GM21825 (cell line): Measurements from ENCODE around the gene SFPQ.
"Not testable (repeated sequence)": the region's sequence is repeated elsewhere in the genome, so short reads cannot be mapped to it uniquely, and the experiment has no call there.

Experiments
- ATAC-seq: cut with Tn5 transposase; IDR thresholded peaks from one replicate; pipeline ENCODE4 v1.9.1; 2021; ENCODE audit warnings: mild to moderate bottlenecking, moderate library complexity; ENCODE audit not compliant: unreplicated experiment

Gene SFPQ

GRCh38 chr1:35143737-35144508 lies 49.0 kb downstream of the SFPQ start:
- no peak for ATAC-seq

DNA sequence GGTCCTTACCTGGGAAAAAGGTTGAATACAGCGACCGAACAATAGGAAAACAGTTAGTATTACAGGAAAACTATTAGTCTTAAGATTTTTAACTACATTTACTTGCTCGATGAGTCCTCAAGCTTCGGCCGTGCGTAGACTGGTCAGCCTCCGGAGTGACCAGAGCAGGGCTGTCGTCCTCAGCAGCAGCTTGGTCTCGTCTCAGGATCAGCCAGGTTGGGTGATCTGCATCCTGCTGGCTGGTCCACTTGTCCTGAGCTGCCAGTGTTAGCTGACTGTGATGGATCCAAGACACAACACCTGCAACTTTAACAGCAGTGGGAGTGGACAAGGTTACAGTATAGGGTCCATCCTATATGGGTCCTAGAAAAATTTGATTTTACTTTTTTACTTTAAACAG lies 50.2 kb downstream of the SFPQ start:
- not testable (repeated sequence) for ATAC-seq

DNA sequence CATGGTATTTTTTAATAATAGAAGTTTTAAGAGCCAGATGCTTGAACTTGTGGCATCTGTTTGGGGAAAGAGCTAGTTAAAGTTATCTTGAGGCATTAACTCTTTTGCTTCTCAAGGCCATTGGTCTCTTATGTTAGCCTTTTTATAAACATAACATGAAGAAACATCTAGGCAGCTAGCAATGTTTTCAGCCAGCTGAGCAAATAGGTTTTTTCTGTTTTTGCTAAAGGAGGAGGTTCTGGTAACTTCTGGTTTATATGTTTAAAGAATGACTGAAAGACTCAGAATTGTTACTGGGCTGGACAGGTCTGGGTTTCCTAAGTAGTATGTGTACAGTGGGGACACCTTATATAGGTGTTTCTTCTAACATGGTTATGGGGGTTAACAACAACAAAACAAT lies 50.7 kb downstream of the SFPQ start:
- not testable (repeated sequence) for ATAC-seq

GRCh38 chr1:35137590-35137989 lies 55.4 kb downstream of the SFPQ start:
- not testable (repeated sequence) for ATAC-seq

- ATAC-seq, result no peak
These were observed 56.2 kb downstream of the SFPQ start for GRCh38 chr1:35136780-35137179.
